Raji (cell line): Measurements from ENCODE around the gene MCTP1.

ENCODE experiments used
- POLR2A ChIP-seq: IDR thresholded peaks from 2 replicates; pipeline ENCODE4 v1.6.1; 2011; ENCODE audit warnings: low read depth, low read length, control low read depth; ENCODE audit not compliant: insufficient read depth

Gene MCTP1

GRCh38 chr5:94761786-94762185 lies 523.1 kb downstream of the MCTP1 start:
- TF ChIP-seq POLR2A = no peak

- TF ChIP-seq POLR2A = no peak
Observed at GRCh38 chr5:94761055-94761454, 523.8 kb downstream of the MCTP1 start.

- TF ChIP-seq POLR2A = no peak
Observed at GRCh38 chr5:94759961-94760360, 524.9 kb downstream of the MCTP1 start.

GRCh38 chr5:94759022-94759421 lies 525.9 kb downstream of the MCTP1 start:
- TF ChIP-seq POLR2A = no peak

- TF ChIP-seq POLR2A = no peak
Observed at GRCh38 chr5:94754824-94755223, 530.1 kb downstream of the MCTP1 start.

GRCh38 chr5:94751460-94751859 lies 533.4 kb downstream of the MCTP1 start:
- TF ChIP-seq POLR2A = no peak

- no peak for TF ChIP-seq POLR2A
Observed at GRCh38 chr5:94750681-94751080, 534.2 kb downstream of the MCTP1 start.

GRCh38 chr5:94749042-94749441 lies 535.9 kb downstream of the MCTP1 start:
- TF ChIP-seq POLR2A = no peak

- no peak for TF ChIP-seq POLR2A
Observed at GRCh38 chr5:94748212-94748611, 536.7 kb downstream of the MCTP1 start.

- TF ChIP-seq POLR2A = no peak
Observed at GRCh38 chr5:94747371-94747770, 537.5 kb downstream of the MCTP1 start.

- TF ChIP-seq POLR2A = no peak
Observed at GRCh38 chr5:94746731-94747124, 538.2 kb downstream of the MCTP1 start.

GRCh38 chr5:94745786-94746730 lies 538.8 kb downstream of the MCTP1 start:
- TF ChIP-seq POLR2A = no peak

GRCh38 chr5:94744906-94745305 lies 540.0 kb downstream of the MCTP1 start:
- no peak for TF ChIP-seq POLR2A

- no peak for TF ChIP-seq POLR2A
Observed at GRCh38 chr5:94742852-94743251, 542.0 kb downstream of the MCTP1 start.

- TF ChIP-seq POLR2A = no peak
Observed at GRCh38 chr5:94740286-94740685, 544.6 kb downstream of the MCTP1 start.

GRCh38 chr5:94736498-94736897 lies 548.4 kb downstream of the MCTP1 start:
- no peak for TF ChIP-seq POLR2A

GRCh38 chr5:94731471-94731870 lies 553.4 kb downstream of the MCTP1 start:
- TF ChIP-seq POLR2A = no peak

- TF ChIP-seq POLR2A = no peak
Observed at GRCh38 chr5:94725142-94725541, 559.8 kb downstream of the MCTP1 start.

- no peak for TF ChIP-seq POLR2A
Observed at GRCh38 chr5:94715768-94716167, 569.1 kb downstream of the MCTP1 start.
